GM12865 (cell line): ENCODE measurements around the gene NAALADL1.

Experiments
- DNase-seq: peaks from one replicate; pipeline ENCODE4 v3.0.0; 2010; ENCODE audit warnings: low read depth
- H3K4me3 ChIP-seq: 2 replicates; pipeline ENCODE4 v1.5.1; 2011; ENCODE audit warnings: mild to moderate bottlenecking, low read depth, low read length, control low read depth
- TF ChIP-seq, protein P1 (sequence below): IDR thresholded peaks from 2 replicates; pipeline ENCODE4 v1.5.1; 2011; ENCODE audit warnings: low read length, control low read depth, low read depth, inconsistent platforms; ENCODE audit not compliant: insufficient read depth; ENCODE audit errors: missing control alignments

The NAALADL1 gene

DNA sequence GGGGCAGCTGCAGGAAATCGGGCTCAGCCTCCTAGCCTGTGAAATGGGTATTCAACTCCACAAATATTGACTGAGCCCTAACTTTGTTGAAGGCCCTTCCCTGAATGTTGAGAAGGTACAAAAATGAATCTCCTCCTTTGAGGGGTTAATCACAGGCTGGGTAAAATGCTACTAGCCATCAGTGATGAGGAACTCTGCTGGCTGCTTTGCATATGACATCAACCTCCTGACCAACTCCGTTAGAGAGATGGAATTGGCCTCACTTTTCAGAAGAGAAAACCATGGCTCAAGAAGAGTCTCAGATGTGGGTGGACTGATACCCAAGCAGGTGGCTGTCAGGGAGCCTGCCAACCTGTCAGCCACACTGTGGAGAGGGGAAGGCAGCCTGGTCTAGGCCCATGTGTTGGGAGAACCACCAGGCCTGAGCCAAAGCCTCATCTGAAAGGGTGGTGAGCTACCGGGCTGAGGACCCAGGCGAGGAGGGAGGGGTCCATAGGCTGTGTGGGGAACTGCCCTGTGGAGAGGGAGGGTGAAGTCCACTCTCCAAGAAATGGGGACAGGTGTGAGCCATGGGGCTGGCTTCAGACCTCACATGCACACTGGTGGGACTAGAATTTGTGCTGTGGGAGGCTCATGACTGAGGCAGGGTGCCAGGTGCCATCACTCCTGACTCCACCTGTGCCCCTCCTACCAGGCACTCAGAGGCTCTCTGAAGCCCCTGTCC, 13.7 kb upstream of the NAALADL1 start:
- peak; percentile 38 for DNase-seq
- TF ChIP-seq, protein P1, sequence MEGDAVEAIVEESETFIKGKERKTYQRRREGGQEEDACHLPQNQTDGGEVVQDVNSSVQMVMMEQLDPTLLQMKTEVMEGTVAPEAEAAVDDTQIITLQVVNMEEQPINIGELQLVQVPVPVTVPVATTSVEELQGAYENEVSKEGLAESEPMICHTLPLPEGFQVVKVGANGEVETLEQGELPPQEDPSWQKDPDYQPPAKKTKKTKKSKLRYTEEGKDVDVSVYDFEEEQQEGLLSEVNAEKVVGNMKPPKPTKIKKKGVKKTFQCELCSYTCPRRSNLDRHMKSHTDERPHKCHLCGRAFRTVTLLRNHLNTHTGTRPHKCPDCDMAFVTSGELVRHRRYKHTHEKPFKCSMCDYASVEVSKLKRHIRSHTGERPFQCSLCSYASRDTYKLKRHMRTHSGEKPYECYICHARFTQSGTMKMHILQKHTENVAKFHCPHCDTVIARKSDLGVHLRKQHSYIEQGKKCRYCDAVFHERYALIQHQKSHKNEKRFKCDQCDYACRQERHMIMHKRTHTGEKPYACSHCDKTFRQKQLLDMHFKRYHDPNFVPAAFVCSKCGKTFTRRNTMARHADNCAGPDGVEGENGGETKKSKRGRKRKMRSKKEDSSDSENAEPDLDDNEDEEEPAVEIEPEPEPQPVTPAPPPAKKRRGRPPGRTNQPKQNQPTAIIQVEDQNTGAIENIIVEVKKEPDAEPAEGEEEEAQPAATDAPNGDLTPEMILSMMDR, result no peak
- no peak overlapping the region for H3K4me3 ChIP-seq

DNA sequence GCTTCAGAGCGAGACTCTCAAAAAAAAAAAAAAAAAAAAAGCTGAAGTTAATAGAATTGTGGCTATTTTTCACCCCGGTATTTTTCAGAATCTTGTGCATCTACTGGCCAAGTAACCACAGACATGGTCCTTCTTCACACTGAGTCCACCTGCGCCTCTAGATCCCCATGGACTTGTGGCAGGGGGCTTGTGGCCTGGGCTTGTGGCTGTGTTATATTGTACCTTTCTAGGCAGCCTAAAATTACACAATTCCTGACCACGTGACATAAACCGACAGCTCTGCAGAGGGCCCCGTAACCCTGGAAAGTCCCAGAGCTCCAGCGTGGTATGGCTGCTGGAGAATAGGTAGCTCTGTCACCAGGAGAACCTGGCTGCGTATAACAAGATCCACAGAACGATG, 10.9 kb upstream of the NAALADL1 start:
- TF ChIP-seq, protein P1, result no peak
- H3K4me3 ChIP-seq, result no peak overlapping the region
- peak; percentile 34 for DNase-seq

DNA sequence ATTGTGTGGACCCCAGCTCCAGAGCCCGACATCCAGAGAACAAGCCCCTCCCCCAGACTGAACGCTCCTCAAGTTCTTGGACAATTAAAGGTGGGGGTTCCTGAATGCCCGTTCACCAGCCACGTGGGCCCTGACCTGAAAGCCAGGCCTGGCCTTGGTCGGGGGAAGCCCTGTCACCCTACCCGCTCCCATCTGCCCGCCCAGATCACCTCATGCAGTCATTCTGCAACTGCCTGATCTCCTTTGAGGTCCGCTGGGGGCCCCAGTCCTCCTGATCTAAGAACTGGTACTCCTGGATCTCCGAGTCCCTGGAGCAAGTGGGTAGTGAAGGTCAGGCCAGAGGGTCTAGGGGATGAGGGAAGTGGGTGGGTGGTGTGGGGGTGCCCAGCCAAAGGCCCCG, 9.1 kb upstream of the NAALADL1 start:
- DNase-seq, result peak; percentile 70
- no peak overlapping the region for H3K4me3 ChIP-seq

DNA sequence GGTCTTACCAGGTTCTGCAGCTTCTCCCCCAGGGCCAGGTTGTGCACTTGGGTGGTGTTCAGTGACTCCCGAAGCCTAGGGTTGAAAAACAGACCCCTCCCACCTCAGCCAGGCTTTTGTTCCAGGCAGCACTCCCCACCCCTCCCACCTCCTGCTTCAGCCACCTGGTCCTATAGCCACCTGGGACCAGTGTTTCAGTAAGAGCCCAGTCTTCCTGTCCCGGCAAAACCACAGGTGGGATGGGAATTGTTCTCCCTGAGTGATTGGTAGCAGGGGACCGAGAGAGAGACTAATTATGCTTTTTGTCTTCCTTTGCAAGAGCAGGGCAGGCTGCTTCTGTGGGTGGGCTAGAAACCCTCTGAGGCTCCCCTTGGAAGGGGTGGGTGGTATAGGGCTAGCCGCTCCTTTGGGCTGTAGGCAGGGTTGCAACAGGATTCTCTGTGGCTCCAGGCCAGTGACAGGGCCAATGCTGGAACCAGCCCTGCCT, 8.5 kb upstream of the NAALADL1 start:
- DNase-seq, result no peak
- TF ChIP-seq, protein P1, result no peak
- no peak overlapping the region for H3K4me3 ChIP-seq

More for the DNA sequence above, 9.1 kb upstream of the NAALADL1 start:
- TF ChIP-seq, protein P1, result no peak

DNA sequence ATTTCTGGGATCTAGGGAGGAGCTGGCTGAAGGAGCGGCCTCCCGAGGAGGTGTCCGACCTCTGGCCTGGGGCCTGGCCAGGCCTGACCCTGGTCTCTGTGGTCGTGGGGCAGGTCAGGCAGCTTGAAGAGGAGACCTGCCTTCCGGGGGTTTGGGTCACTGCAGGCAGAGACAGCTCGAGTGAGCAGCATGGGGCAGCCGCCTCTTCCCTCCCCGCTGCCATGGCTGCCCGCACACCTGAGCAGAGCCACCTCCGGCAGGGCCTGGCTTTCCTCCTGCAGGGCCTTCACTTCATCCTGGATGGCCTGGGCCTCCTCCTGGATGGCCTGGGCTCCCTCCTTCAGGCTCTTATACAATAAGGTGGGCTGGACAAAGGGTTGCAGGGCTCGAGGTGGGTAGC, 8.0 kb upstream of the NAALADL1 start:
- TF ChIP-seq, protein P1, result no peak
- DNase-seq, result no peak
- H3K4me3 ChIP-seq, result no peak overlapping the region

DNA sequence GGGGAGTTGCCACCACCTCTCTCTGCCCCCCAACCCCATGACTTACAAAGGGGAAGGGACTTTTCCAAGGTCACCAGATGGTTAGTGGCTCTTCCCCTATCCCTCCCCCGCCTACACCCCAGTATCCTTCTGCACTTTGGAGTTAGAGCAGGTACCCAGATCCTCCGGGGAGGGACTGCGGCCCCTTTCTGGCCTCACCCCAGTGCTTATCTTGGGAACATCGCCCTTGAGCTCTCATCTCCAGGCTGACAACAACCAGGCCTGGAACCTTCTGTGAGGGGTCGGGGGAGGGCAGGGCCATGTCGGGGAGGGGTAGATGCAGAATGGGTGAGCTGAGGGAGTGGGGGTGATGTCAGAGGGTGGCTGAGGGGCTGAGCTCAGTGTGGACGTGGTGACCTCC, 7.5 kb upstream of the NAALADL1 start:
- no peak overlapping the region for H3K4me3 ChIP-seq
- no peak for DNase-seq
- TF ChIP-seq, protein P1, result no peak

DNA sequence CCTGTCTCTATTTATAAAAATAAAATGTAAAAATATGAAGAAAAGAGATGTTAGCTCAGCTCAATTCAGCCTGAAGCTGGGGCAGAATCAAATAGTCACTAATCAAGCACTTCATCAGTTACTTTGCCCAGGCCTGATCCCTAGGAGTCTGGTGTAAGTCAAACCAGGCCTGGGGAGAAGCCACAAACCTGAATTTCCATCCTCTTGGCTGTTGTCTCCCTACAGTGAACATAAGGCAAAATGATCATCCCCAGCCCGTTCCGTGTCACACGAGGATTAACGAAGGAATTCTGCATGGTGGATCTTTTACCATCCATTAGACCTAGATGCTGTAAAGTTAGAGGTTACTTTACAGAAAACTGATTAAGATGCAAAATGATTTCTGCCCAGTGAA, 6.5 kb upstream of the NAALADL1 start:
- TF ChIP-seq, protein P1, result no peak
- DNase-seq, result no peak
- H3K4me3 ChIP-seq, result no peak overlapping the region
